ENCODE results near the gene RAP2A. TPM values are rescaled to one million over a fixed set of nuclear protein-coding genes. Genes with fewer than 3 reads are reported as not detected.

RAP2A gene
- total RNA-seq, 1 experiment from 2014 or later, result 43.6 TPM

DNA sequence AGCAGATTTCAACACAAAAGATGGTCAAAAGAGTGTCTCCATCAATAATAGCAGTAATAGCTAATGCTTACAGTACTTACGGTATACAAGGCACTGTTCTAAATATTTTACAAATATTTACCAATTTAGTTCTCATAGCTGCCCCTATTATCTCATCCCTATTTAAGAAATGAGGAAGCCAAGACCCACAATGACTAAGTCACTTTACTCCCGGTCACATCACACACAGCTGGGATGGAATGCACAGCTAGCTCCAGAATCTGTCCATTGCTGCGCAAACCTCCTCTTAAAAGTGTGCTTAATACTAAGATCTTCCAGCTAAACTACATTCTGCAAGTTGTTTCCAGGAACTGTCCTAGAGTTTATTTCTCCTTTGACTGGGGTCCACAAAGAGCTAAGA lies 63.4 kb downstream of the RAP2A start:
- H3K36me3 ChIP-seq (ENCODE audit: insufficient read depth, low read length, poor library complexity, severe bottlenecking), result no peaks in the 10 kb centered on the region
- H3K4me3 ChIP-seq (ENCODE audit: low read depth, low read length, poor library complexity, severe bottlenecking), result no peak overlapping the region
- intact Hi-C loops (cut with micrococcal nuclease; ENCODE audit: unreplicated experiment), result no loop called here
- TF ChIP-seq EZH2 (IDR thresholded peaks at IDR 0.05; ENCODE audit: borderline replicate concordance, low read depth, low read length, poor library complexity, severe bottlenecking), result no peak
- TF ChIP-seq, protein P1, sequence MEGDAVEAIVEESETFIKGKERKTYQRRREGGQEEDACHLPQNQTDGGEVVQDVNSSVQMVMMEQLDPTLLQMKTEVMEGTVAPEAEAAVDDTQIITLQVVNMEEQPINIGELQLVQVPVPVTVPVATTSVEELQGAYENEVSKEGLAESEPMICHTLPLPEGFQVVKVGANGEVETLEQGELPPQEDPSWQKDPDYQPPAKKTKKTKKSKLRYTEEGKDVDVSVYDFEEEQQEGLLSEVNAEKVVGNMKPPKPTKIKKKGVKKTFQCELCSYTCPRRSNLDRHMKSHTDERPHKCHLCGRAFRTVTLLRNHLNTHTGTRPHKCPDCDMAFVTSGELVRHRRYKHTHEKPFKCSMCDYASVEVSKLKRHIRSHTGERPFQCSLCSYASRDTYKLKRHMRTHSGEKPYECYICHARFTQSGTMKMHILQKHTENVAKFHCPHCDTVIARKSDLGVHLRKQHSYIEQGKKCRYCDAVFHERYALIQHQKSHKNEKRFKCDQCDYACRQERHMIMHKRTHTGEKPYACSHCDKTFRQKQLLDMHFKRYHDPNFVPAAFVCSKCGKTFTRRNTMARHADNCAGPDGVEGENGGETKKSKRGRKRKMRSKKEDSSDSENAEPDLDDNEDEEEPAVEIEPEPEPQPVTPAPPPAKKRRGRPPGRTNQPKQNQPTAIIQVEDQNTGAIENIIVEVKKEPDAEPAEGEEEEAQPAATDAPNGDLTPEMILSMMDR (conservative IDR thresholded peaks at IDR 0.05; ENCODE audit: low read depth, low read length), result no peak
- H3K4me1 ChIP-seq (ENCODE audit: insufficient read depth, low read length, poor library complexity, severe bottlenecking), result no peaks in the 10 kb centered on the region
- H3K27me3 ChIP-seq (replicated peaks; ENCODE audit: insufficient read depth, low read depth, low read length, poor library complexity), result no peaks in the 10 kb centered on the region
- no peak overlapping the region for H3K27ac ChIP-seq (ENCODE audit: low read depth, low read length, poor library complexity, severe bottlenecking)
- DNase-seq (ENCODE audit: low spot score), result no peak
- ChIA-PET POLR2A (ENCODE audit: low non-redundant PET) (no interaction called here), CTCF (no interaction called here)
- H3K9me3 ChIP-seq (ENCODE audit: low read depth, low read length, poor library complexity, severe bottlenecking), result no peaks in the 10 kb centered on the region
- no TSS peak for BruUV-seq (replicated peaks)

DNA sequence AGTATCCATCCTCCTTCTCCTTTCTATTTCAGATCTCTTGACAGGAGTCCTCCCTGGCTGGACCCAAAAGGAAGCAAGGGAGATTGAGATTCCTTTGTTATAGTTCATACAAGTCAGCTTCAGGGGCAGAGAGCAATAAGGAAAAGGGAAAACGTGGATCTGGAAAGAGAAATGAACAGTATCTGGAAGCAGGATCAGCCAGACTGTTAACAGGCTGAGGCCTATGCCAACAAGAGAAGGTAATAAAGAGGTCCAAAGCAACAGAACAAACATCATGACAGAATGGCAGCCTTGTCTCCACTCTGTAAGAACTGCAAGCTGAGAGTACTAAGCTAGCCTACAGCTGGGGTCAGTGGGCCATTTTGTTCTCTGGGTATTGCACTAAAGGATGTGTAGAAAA lies 64.5 kb downstream of the RAP2A start:
- no peak overlapping the region for H3K27ac ChIP-seq (ENCODE audit: low read depth, low read length, poor library complexity, severe bottlenecking)
- TF ChIP-seq, protein P1 (conservative IDR thresholded peaks at IDR 0.05; ENCODE audit: low read depth, low read length), result no peak
- TF ChIP-seq EZH2 (IDR thresholded peaks at IDR 0.05; ENCODE audit: borderline replicate concordance, low read depth, low read length, poor library complexity, severe bottlenecking), result no peak
- intact Hi-C loops (cut with micrococcal nuclease; ENCODE audit: unreplicated experiment), result no loop called here
- H3K27me3 ChIP-seq (replicated peaks; ENCODE audit: insufficient read depth, low read depth, low read length, poor library complexity), result no peaks in the 10 kb centered on the region
- no peaks in the 10 kb centered on the region for H3K9me3 ChIP-seq (ENCODE audit: low read depth, low read length, poor library complexity, severe bottlenecking)
- H3K4me1 ChIP-seq (ENCODE audit: insufficient read depth, low read length, poor library complexity, severe bottlenecking), result no peaks in the 10 kb centered on the region
- DNase-seq (ENCODE audit: low spot score), result no peak
- no TSS peak for BruUV-seq (replicated peaks)
- ChIA-PET CTCF (no interaction called here), POLR2A (ENCODE audit: low non-redundant PET) (no interaction called here)
- H3K36me3 ChIP-seq (ENCODE audit: insufficient read depth, low read length, poor library complexity, severe bottlenecking), result no peaks in the 10 kb centered on the region
- no peak overlapping the region for H3K4me3 ChIP-seq (ENCODE audit: low read depth, low read length, poor library complexity, severe bottlenecking)

DNA sequence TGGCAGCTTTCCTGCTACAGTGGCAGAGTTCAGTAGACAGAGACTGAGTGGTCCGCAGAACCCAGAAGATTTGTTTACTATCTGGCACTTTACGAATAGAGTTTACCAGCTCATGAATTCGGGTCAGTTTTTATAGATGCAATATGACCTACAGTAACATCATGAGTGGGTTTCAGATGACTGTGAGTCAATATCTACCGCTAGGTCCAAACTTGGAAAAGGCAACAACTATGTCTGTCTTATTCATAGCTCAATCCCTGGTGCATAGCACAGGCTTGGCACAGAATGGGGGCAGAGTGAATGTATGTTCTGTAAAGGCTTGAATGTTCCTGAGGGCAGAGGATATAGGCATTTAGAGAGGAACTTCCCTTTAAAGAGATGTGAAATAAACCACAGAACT lies 65.2 kb downstream of the RAP2A start:
- Histone ChIP-seq H3K27me3 (replicated peaks; ENCODE audit: insufficient read depth, low read depth, low read length, poor library complexity) (no peaks in the 10 kb centered on the region), H3K27ac (ENCODE audit: low read depth, low read length, poor library complexity, severe bottlenecking) (no peak overlapping the region), H3K4me1 (ENCODE audit: insufficient read depth, low read length, poor library complexity, severe bottlenecking) (no peaks in the 10 kb centered on the region), H3K4me3 (ENCODE audit: low read depth, low read length, poor library complexity, severe bottlenecking) (no peak overlapping the region), H3K9me3 (ENCODE audit: low read depth, low read length, poor library complexity, severe bottlenecking) (no peaks in the 10 kb centered on the region), H3K36me3 (ENCODE audit: insufficient read depth, low read length, poor library complexity, severe bottlenecking) (no peaks in the 10 kb centered on the region)
- DNase-seq (ENCODE audit: low spot score), result no peak
- CTCF ChIA-PET, result no interaction called here
- intact Hi-C loops (cut with micrococcal nuclease; ENCODE audit: unreplicated experiment), result no loop called here
- no TSS peak for BruUV-seq (replicated peaks)
- TF ChIP-seq, protein P1 (conservative IDR thresholded peaks at IDR 0.05; ENCODE audit: low read depth, low read length), result no peak
- TF ChIP-seq EZH2 (IDR thresholded peaks at IDR 0.05; ENCODE audit: borderline replicate concordance, low read depth, low read length, poor library complexity, severe bottlenecking), result no peak
- POLR2A ChIA-PET (ENCODE audit: low non-redundant PET), result no interaction called here
